IMR-90 (cell line): Measurements from ENCODE around the gene XPR1. TPM values are rescaled to one million over a fixed set of nuclear protein-coding genes. Genes with fewer than 3 reads are reported as not detected.

Source experiments
- ATAC-seq: fragments of 200-7000 bp; cut with Tn5 transposase; 2 replicates; pipeline ENCODE4 v1.9.1; 2020; ENCODE audit warnings: low read depth, mild to moderate bottlenecking, moderate library complexity
- BruUV-seq: library from RNA; stranded (reverse); fragments of 400-500 nt; replicated peaks from 2 replicates; lab custom pipeline; 2021; lab: Mats Ljungman, UMichigan
- CTCF ChIA-PET: fragments of 300-600 bp; formaldehyde crosslinking; extraction: SDS; loops from one replicate; lab custom pipeline; 2021; ENCODE audit warnings: antibody characterized with exemption; lab: Yijun Ruan, JAX
- POLR2A ChIA-PET: fragments of 300-600 bp; sonication (Branson Sonifier 250); formaldehyde crosslinking; loops from one replicate; lab custom pipeline; 2022; ENCODE audit warnings: antibody characterized with exemption; ENCODE audit not compliant: unreplicated experiment; lab: Charles Lee
- DNase-seq: peaks from one replicate; pipeline ENCODE4 v3.0.0; 2013
- H2AFZ ChIP-seq: replicated peaks from 2 replicates; pipeline ENCODE3; 2013; ENCODE audit warnings: low read length, mild to moderate bottlenecking; ENCODE audit not compliant: poor library complexity
- H2AK5ac ChIP-seq: 2 replicates; pipeline ENCODE4 v1.6.1; 2013; ENCODE audit warnings: low read depth, low read length, inconsistent platforms
- H2AK9ac ChIP-seq: replicated peaks from 2 replicates; pipeline ENCODE3; 2013; ENCODE audit warnings: mild to moderate bottlenecking, low read depth, low read length, moderate library complexity; ENCODE audit not compliant: poor library complexity
- H2BK120ac ChIP-seq: 2 replicates; pipeline ENCODE4 v1.6.1; 2013; ENCODE audit warnings: low read depth, low read length, inconsistent platforms
- H2BK15ac ChIP-seq: 3 replicates; pipeline ENCODE4 v1.6.1; 2013; ENCODE audit warnings: low read depth, low read length, inconsistent platforms
- H2BK20ac ChIP-seq: 2 replicates; pipeline ENCODE4 v1.6.1; 2013; ENCODE audit warnings: low read depth, mild to moderate bottlenecking, inconsistent platforms, low read length, moderate library complexity
- H2BK5ac ChIP-seq: 2 replicates; pipeline ENCODE4 v1.6.1; 2013; ENCODE audit warnings: mild to moderate bottlenecking, low read depth, low read length, inconsistent platforms; ENCODE audit not compliant: poor library complexity, severe bottlenecking
- H3K14ac ChIP-seq: replicated peaks from 2 replicates; pipeline ENCODE4 v1.6.1; 2013; ENCODE audit warnings: low read depth, low read length, inconsistent platforms
- H3K18ac ChIP-seq: 2 replicates; pipeline ENCODE4 v1.6.1; 2013; ENCODE audit warnings: low read depth, low read length, control low read depth
- H3K23ac ChIP-seq: 2 replicates; pipeline ENCODE4 v1.6.1; 2013; ENCODE audit warnings: low read depth, low read length, inconsistent platforms
- H3K27ac ChIP-seq: 2 replicates; pipeline ENCODE4 v1.5.1; 2013; ENCODE audit warnings: mild to moderate bottlenecking, control low read depth, low read length; ENCODE audit not compliant: insufficient read depth
- H3K27me3 ChIP-seq: 2 replicates; pipeline ENCODE4 v1.6.1; 2013; ENCODE audit warnings: low read length; ENCODE audit not compliant: control insufficient read depth, insufficient read depth
- H3K36me3 ChIP-seq: 2 replicates; pipeline ENCODE4 v1.6.1; 2013; ENCODE audit warnings: low read length, mixed read lengths; ENCODE audit not compliant: control insufficient read depth, insufficient read depth
- H3K4ac ChIP-seq: 2 replicates; pipeline ENCODE4 v1.6.1; 2013; ENCODE audit warnings: low read depth, low read length, inconsistent platforms
- H3K4me1 ChIP-seq: 2 replicates; pipeline ENCODE4 v1.6.1; 2013; ENCODE audit warnings: low read length, mixed read lengths; ENCODE audit not compliant: control insufficient read depth, insufficient read depth
- H3K4me2 ChIP-seq: 2 replicates; pipeline ENCODE4 v1.6.1; 2013; ENCODE audit warnings: low read depth, mild to moderate bottlenecking, control low read depth, low read length, moderate library complexity
- H3K4me3 ChIP-seq: 2 replicates; pipeline ENCODE4 v1.5.1; 2013; ENCODE audit warnings: low read depth, mild to moderate bottlenecking, control low read depth, low read length, moderate library complexity; ENCODE audit not compliant: insufficient read depth
- H3K56ac ChIP-seq: 2 replicates; pipeline ENCODE4 v1.6.1; 2013; ENCODE audit warnings: low read length, inconsistent platforms; ENCODE audit not compliant: insufficient read depth; ENCODE audit errors: extremely low read depth
- H3K79me1 ChIP-seq, 2 experiments: 2 replicates each; pipeline ENCODE4 v1.6.1; 2013; ENCODE audit warnings: low read length in 2 of 2, inconsistent platforms in 1 of 2, low read depth in 1 of 2
- H3K9ac ChIP-seq: 2 replicates; pipeline ENCODE4 v1.6.1; 2013; ENCODE audit warnings: low read depth, low read length, control low read depth
- H3K9me1 ChIP-seq: 2 replicates; pipeline ENCODE4 v1.6.1; 2013; ENCODE audit warnings: low read length, inconsistent platforms; ENCODE audit not compliant: insufficient read depth
- H3K9me3 ChIP-seq: 2 replicates; pipeline ENCODE4 v1.6.1; 2013; ENCODE audit warnings: low read length; ENCODE audit not compliant: control insufficient read depth, insufficient read depth
- H4K20me1 ChIP-seq: 2 replicates; pipeline ENCODE4 v1.6.1; 2013; ENCODE audit warnings: low read length, inconsistent platforms; ENCODE audit not compliant: insufficient read depth
- H4K5ac ChIP-seq: 2 replicates; pipeline ENCODE4 v1.6.1; 2013; ENCODE audit warnings: mild to moderate bottlenecking, low read depth, low read length, control low read depth
- H4K8ac ChIP-seq, 2 experiments: 2 replicates each; pipeline ENCODE4 v1.6.1; 2013; ENCODE audit warnings: low read depth in 2 of 2, low read length in 2 of 2, control low read depth in 1 of 2, inconsistent platforms in 1 of 2
- H4K91ac ChIP-seq: 2 replicates; pipeline ENCODE4 v1.6.1; 2013; ENCODE audit warnings: low read depth, low read length, inconsistent platforms; ENCODE audit not compliant: insufficient read depth
- BHLHE40 ChIP-seq: fragments of 150-350 bp; IDR thresholded peaks from 2 replicates; pipeline ENCODE4 v1.6.1; 2016; ENCODE audit warnings: mild to moderate bottlenecking, low read depth, low read length
- CEBPB ChIP-seq: IDR thresholded peaks from 2 replicates; pipeline ENCODE4 v1.6.1; 2012; ENCODE audit warnings: low read depth, low read length, improper control_type of control experiment
- CHD1 ChIP-seq: IDR thresholded peaks from 2 replicates; pipeline ENCODE4 v1.6.1; 2012; ENCODE audit warnings: low read depth, low read length, improper control_type of control experiment
- CTCF ChIP-seq: conservative IDR thresholded peaks from 2 replicates; pipeline ENCODE4 v1.5.1; 2012; ENCODE audit warnings: mild to moderate bottlenecking, low read depth, low read length, improper control_type of control experiment
- ELK1 ChIP-seq: fragments of 150-350 bp; IDR thresholded peaks from 2 replicates; pipeline ENCODE4 v1.6.1; 2016; ENCODE audit warnings: low read depth, mild to moderate bottlenecking, low read length, moderate library complexity, borderline replicate concordance
- FOS ChIP-seq: fragments of 150-350 bp; IDR thresholded peaks from 2 replicates; pipeline ENCODE4 v1.6.1; 2016; ENCODE audit warnings: low read depth, low read length
- MAFK ChIP-seq: IDR thresholded peaks from 2 replicates; pipeline ENCODE4 v1.6.1; 2012; ENCODE audit warnings: low read depth, low read length, improper control_type of control experiment
- MAZ ChIP-seq: IDR thresholded peaks from 2 replicates; pipeline ENCODE4 v1.6.1; 2012; ENCODE audit warnings: low read depth, mild to moderate bottlenecking, low read length, improper control_type of control experiment, moderate library complexity, borderline replicate concordance
- MXI1 ChIP-seq: IDR thresholded peaks from 2 replicates; pipeline ENCODE4 v1.6.1; 2012; ENCODE audit warnings: low read depth, mild to moderate bottlenecking, low read length, moderate library complexity, borderline replicate concordance
- NFE2L2 ChIP-seq: fragments of 150-350 bp; IDR thresholded peaks from 2 replicates; pipeline ENCODE4 v1.6.1; 2016; ENCODE audit warnings: low read depth, mild to moderate bottlenecking, low read length
- POLR2A ChIP-seq: IDR thresholded peaks from 2 replicates; pipeline ENCODE4 v1.6.1; 2012; ENCODE audit warnings: mild to moderate bottlenecking, low read depth, low read length
- RAD21 ChIP-seq: IDR thresholded peaks from 2 replicates; pipeline ENCODE4 v1.6.1; 2012; ENCODE audit warnings: low read length, improper control_type of control experiment
- RCOR1 ChIP-seq: IDR thresholded peaks from 2 replicates; pipeline ENCODE4 v1.6.1; 2012; ENCODE audit warnings: mild to moderate bottlenecking, low read length, improper control_type of control experiment; ENCODE audit not compliant: insufficient replicate concordance
- RFX5 ChIP-seq: IDR thresholded peaks from 2 replicates; pipeline ENCODE4 v1.8.0; 2012; ENCODE audit warnings: low read depth, mild to moderate bottlenecking, low read length, moderate library complexity
- SMC3 ChIP-seq: fragments of 150-350 bp; IDR thresholded peaks from 2 replicates; pipeline ENCODE4 v1.6.1; 2016; ENCODE audit warnings: low read depth, mild to moderate bottlenecking, antibody characterized with exemption, low read length, moderate library complexity
- USF2 ChIP-seq: fragments of 150-350 bp; IDR thresholded peaks from 2 replicates; pipeline ENCODE4 v1.6.1; 2017; ENCODE audit warnings: mild to moderate bottlenecking, antibody characterized with exemption, low read length, low read depth
- WGBS, 2 experiments: methylation state at CpG; one replicate each; pipeline versions ENCODE4 v1.1.5 to v1.1.7; 2013; ENCODE audit warnings: missing lambda C conversion rate in 2 of 2; ENCODE audit not compliant: insufficient read length in 1 of 2; ENCODE audit errors: extremely low coverage in 2 of 2; 5-methylcytosine and 5-hydroxymethylcytosine counted together
- dilution Hi-C: fragments of 300-500 bp; cut with HindIII; formaldehyde crosslinking; loops from one replicate; pipeline ENCODE4 v1.14.3; 2018; ENCODE audit warnings: low sequenced_read_pairs; ENCODE audit not compliant: unreplicated experiment
- in situ Hi-C: fragments of 300-500 bp; cut with MboI; formaldehyde crosslinking; loops from 3 replicates; pipeline ENCODE4 v1.14.3; 2019; ENCODE audit warnings: low sequenced_read_pairs, inconsistent platforms, mixed read lengths
- intact Hi-C: fragments of 100-400 bp; cut with micrococcal nuclease; formaldehyde crosslinking; loops from 2 replicates; pipeline ENCODE4 v1.10.0; 2022
- polyA plus RNA-seq, 3 experiments: library from polyadenylated mRNA; depleted of rRNA; stranded (reverse); fragments of >200 nt; gene quantifications; 2 replicates each; pipeline ENCODE4 v1.2.3, GENCODE V29; 2012; ENCODE audit warnings: low replicate concordance in 1 of 3
- total RNA-seq: library from RNA; depleted of rRNA; stranded (reverse); fragments of >200 nt; gene quantifications from 2 replicates; pipeline ENCODE4 v1.2.3, GENCODE V29; 2012

Gene XPR1
- total and polyA plus RNA-seq, 2 of the 4 experiments (the other 2 are of a cell fraction), result 11.8 to 25.1 TPM

GRCh38 chr1:180836449-180836848 lies 204.6 kb downstream of the XPR1 start:
- H2BK20ac ChIP-seq, result no peak overlapping the region
- no peak overlapping the region for H3K18ac ChIP-seq
- no peaks in the 10 kb centered on the region for H3K9me1 ChIP-seq
- no TSS peak for BruUV-seq
- no peak overlapping the region for H3K9ac ChIP-seq
- no peak overlapping the region for H3K4ac ChIP-seq
- H3K9me3 ChIP-seq, result peaks cover 1% of the 10 kb centered on the region; the same call in 1 of the 2 replicates
- no peak overlapping the region for H4K91ac ChIP-seq
- no peak overlapping the region for H2BK15ac ChIP-seq
- no peak overlapping the region for H3K4me3 ChIP-seq
- H3K27me3 ChIP-seq, result no peaks in the 10 kb centered on the region
- in situ Hi-C loops (no loop called here), intact Hi-C loops (no loop called here), dilution Hi-C loops (no loop called here)
- no peak overlapping the region for H4K8ac ChIP-seq
- H3K36me3 ChIP-seq, result peaks cover 3% of the 10 kb centered on the region; the same call in 1 of the 2 replicates
- POLR2A ChIA-PET, result no interaction called here
- H2BK5ac ChIP-seq, result no peak overlapping the region
- H2AK9ac ChIP-seq, result no peak overlapping the region
- no peaks in the 10 kb centered on the region; the same call in 1 of the 2 replicates for H3K4me1 ChIP-seq
- H4K5ac ChIP-seq, result no peak overlapping the region
- no peak overlapping the region for H3K14ac ChIP-seq
- H3K79me1 ChIP-seq, result no peaks in the 10 kb centered on the region; a peak in 1 of 4 replicates
- H2AK5ac ChIP-seq, result no peak overlapping the region
- no peak overlapping the region for H3K27ac ChIP-seq
- H2AFZ ChIP-seq, result no peak overlapping the region
- ATAC-seq, result no peak
- no peak overlapping the region for H3K4me2 ChIP-seq
- no peak for DNase-seq
- no peaks in the 10 kb centered on the region for H4K20me1 ChIP-seq
- CTCF ChIA-PET, result no interaction called here
- H3K23ac ChIP-seq, result no peak overlapping the region
- no peak overlapping the region for H3K56ac ChIP-seq
- TF ChIP-seq CTCF (no peak), NFE2L2 (no peak), RAD21 (no peak), ELK1 (no peak), USF2 (no peak), FOS (no peak), MXI1 (no peak), CHD1 (no peak), RCOR1 (no peak), MAFK (no peak), SMC3 (no peak), CEBPB (no peak), MAZ (no peak), BHLHE40 (no peak), RFX5 (no peak), POLR2A (no peak)
- 97% methylated on average over 5 of the region's 6 CpGs; no CpG with 5 or more reads in 1 of the 2 experiments for WGBS, 2 experiments
- H2BK120ac ChIP-seq, result no peak overlapping the region
